HG02840 (cell line): ENCODE data around the gene ELOVL3.

ENCODE experiments used
- ATAC-seq: cut with Tn5 transposase; IDR thresholded peaks from one replicate; pipeline ENCODE4 v1.9.1; 2021; ENCODE audit warnings: mild to moderate bottlenecking, moderate library complexity, moderate number of reproducible peaks; ENCODE audit not compliant: unreplicated experiment, low FRiP score

ELOVL3 gene

DNA sequence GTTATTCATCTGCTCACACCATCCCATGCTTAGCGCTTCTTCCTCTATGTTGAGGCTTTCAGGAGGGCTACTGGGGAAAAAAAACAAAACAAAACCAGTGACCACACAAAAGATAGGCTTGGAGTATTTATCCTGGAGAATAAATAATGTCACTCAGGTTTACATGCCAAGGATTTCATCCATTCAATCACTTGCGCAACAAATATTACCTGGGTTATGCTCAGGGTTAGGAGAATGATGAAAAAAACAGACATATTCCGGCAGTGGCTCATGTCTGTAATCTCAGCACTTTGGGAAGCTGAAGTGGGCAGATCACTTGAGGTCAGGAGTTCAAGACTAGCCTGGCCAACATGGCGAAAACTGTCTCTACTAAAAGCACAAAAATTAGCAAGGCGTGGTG is 3.3 kb upstream of the ELOVL3 start:
- no peak for ATAC-seq

DNA sequence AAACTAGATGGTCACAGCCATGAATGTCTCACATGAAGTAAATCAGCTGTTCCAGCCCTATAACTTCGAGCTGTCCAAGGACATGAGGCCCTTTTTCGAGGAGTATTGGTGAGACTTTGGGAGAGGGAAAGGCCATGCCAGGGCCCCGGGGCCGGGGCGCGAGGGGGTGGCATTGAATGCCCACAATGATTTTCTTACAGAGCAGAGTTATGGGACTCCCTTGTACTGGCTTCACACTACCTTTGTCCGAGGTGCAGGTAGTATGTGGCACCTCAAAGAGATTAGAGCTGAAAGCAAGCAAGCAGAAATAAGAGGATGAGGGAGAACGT is 407 bp downstream of the ELOVL3 start:
- no peak for ATAC-seq

DNA sequence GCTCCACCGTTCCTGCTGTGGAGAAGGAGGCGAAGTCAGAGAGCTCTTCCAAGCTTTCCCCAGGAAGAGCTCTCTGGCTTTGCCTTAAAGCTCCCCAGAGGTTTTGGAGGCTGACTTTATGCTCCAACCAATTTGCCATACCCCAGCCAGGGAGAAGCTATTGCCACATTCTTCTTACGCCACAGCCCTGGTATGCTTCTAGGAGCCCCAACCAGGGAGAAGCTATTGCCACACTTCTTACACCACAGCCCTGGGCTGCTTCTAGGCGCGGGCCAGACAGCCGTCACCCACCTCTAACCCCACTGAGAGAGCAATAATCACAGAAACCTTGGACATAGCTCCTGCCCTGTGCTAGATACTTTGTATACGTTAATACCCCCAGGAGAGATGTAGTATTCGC is 951 bp downstream of the ELOVL3 start:
- ATAC-seq, result no peak

DNA sequence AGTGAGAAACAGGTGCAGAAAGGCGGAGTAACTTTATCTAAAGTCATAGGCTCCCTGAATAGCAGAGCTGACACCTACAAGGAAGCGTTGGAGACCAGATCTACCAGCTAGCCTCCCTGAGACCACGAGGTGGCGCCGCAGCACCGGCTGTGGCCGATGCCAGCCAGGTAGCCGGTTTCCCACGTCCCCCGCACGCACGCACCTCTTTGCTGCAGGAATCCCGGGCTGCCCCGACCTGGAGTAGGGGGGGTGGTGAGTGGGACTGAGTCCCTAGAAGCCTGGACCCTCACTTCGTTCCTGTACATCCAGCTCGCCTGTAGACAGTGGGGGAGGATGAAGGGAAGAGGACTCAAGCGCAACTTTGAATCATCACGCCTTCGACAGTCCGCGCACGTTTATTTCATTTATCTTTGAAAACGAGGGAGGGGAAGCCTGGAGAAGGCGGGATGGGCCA is 3.7 kb downstream of the ELOVL3 start:
- no peak for ATAC-seq

DNA sequence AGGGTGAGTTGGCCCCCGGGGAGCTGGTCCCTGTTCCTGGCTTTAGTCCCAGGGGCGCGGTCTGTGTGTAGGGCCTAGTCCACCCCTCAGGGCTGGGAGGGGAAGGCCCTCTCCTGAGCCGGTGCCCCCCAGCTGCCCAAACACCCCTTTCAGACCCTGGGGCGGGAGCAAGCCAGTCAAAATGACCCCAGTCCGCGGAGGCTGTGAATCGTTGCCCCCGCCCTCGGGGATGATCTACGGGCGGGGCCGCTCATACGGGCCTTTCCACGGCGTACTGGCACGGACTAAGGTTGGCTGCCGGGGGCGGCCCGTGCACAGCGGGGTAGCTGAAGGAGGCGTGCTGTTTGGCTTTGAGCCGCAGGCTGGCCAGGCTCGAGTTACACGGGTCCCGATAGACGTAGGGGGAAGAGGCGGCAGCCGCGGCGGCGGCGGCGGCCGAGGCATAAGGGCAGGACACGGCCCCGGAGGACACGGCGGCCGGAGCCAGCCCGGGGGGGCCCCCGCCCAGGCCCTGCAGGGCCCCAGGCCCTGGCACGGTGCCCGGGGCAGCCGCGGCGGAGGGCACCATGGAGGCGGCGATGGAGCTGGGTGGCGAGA is 4.3 kb downstream of the ELOVL3 start:
- ATAC-seq, result no peak

DNA sequence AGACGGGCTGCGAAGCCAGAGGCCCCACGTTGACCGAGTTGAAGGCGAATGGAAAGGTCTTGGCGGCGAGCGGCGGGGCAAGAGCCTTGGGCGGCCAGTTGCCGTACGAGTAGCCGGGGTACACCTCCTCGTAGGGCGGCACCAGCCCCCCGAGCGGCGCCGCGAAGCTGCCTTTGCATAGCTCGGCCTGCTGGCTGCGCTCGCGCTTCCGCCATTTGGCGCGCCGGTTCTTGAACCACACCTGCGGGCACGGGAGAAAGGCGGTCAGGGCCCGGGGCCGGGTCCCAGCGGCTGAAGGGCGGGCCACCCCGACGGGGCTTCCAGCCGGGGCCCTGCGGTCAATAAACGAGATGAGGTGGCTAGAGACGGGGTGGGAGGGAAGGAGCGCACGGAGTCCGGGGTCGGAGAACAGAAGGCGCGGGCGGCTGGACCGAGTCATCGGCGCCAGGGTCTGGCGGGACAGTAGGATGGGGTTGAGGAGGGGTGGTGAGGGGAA is 4.8 kb downstream of the ELOVL3 start:
- ATAC-seq, result no peak

DNA sequence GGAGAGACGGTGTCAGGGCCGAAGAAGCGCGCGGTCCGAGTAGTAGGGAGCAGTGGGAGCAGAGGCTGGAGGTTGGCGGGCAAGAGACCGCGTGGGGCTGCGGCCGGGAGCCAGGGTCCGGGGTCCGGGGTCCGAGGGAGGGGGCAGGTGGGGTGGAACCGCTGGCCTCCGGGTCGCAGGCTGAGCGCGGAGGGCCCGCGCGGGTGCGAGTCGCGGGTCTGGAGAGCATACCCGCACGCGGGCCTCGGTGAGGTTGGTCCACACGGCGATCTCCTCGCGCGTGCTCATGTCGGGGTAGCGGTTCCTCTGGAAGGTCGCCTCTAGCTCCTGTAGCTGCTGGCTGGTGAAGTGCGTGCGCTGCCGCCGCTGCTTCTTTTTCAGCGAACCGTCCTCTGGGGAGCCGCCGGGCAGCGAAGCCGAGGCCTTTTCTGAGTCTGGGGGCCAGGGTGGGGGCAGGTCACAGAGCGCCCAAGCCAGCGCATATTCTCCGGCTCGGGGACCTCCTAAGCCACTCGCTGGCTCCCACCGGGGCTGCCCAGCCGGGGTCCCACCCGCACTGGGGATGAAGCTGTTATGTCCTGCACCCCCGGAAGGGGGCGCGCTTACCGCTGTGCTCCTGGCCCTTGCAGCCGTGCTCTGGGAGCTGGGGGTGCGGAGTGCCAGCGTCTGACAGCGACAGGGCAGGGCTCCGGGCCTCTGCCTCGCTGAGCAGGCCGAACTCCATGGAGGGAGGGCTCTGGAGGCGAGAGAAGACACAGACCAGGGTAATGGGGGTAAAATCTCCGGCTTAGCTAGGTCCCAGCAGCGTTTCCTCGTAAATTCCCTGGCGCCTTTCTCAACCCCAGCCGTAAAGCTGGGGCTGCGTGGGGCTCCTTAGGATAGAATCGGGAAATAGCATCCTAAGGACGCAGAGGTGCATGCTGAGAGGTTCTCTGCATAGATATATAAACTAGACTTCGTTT is 5.5 kb downstream of the ELOVL3 start:
- ATAC-seq, result no peak

DNA sequence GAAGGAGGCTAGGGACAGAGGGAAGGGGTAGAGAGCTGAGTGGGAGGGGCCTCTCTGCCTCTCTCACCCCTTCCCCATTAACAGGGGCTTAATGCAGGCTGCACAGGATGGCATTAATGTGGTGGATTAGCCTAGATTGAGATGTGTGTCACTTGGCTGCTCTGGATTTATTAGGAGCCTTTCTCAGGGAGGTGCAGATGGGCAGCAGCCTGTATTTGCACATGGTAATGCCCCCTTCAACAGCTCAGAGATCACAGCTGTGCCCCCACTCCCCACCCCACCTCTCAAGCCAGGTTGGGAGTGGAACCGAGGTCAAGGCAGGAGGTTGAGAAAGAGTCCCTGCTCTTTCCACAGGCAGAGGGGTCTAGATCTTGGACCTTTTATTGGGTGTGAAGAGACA is 7.9 kb downstream of the ELOVL3 start:
- no peak for ATAC-seq

DNA sequence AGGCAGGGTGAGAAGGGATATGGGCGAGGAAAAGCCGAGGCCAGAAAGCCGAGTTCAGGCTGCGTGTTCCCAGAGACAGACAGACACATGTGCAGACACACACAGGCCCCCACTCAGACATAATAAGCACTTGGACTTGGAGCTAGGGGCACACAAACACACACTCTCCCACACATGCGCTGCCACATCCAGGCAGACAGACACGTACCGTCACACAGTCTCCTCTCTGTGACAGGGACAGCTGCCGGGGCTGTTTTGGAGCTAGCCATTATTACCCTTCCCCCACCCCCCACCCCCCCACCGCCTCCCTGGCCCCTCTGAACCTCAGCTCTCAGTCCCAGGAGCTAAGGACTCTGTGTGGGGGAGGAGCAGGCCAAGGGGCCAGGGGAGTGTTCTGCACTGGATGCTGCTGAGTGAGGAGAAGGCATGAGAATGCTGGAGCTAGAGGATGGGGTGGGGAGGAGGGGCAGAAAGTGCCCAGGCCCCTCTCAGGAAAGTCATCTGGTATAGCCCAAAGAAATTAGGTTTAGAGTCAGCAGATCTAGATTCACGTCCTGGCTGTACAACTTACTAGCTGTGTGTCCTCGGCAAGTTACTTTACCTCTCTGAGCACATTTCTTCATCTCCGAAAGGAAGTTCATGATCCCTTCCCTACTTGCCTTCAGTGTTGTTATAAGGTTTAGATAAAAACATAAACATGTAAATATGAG is 8.9 kb downstream of the ELOVL3 start:
- ATAC-seq, result no peak

DNA sequence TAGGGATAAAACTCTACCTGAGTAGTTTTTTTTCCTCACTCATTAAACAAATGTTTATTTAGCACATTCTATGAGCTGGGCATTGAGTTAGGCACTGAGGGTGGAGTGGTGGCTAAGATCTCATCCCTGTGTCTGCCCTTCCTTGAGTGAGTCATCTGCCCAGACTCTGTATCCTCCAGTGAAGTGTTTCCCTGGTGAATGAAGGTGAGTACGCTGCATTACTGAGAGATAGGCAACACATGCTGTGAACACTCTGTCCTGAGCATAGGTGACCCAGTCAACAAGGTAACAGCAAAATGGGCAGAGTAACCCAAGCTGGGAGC is 9.5 kb downstream of the ELOVL3 start:
- ATAC-seq, result no peak

DNA sequence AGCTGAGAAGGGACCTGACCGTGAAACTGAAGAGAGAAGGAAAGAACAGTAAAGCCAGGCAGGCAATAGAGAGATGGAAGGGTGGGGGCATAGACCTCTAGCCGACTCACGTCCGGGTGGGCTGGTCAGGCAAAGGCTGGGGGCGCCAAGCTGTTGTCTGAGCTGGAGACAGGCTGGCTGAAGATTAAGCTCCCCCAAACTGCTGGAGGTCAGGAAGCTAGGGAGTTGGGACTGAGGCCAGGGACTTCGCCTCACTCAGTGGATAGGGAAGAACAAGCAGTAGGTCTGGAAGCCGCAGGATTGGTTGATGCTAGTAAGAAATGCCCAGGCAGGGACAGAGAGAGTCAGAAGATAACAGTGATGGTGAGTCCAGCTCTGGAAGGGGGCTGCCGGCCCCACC is 9.9 kb downstream of the ELOVL3 start:
- ATAC-seq, result no peak

DNA sequence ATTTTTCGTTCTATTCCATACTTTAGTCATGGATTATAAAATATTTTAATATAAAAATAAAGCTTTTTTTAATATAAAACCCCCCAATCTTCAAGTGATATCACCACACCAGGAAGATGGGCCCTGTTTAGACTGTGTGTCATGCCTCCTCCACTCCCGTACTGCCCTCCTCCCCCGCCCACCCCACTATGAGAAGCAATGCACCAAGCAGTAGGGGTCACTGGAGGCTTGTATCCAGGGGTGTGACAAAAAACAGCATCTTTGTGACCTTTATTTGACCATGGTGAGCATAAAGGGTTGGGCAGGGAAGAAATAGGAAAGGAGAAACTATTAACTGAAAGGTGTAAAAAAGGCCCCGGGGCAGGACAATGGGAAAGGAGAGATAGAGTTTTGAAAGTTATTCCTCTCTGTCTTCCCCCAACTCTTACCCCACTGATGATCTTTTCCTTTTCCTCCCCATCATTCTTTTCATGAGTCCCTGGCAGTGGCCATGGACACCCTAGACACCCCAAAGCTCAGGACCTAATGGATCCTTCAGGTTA is 11.7 kb downstream of the ELOVL3 start:
- ATAC-seq, result no peak

DNA sequence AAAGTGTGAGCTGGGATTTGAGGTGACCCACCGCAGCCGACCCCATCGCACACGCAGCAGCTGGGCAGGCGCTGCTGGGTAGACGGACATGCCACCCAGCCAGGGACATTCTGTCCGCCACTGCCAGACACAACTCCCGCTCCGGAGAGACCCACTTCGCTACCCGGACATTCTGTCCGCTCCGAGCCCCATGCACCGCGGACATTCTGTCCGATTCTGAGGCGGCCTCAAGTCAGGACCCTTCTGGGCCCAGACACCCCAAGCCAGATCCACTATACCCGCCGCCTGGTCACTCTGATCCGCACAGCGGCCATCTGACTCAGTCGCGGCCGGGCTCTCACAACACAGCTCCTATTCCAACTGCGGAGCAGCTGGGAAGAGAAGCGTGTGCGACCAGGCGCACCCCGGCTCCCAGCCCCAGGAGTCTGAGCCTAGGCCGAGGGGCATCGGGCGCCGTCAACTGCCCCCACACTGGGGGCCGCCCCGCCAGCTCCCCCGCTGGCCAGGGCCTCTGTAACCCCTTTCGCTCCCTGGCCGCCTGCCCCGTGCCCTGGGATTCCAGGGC is 14.4 kb downstream of the ELOVL3 start:
- no peak for ATAC-seq

DNA sequence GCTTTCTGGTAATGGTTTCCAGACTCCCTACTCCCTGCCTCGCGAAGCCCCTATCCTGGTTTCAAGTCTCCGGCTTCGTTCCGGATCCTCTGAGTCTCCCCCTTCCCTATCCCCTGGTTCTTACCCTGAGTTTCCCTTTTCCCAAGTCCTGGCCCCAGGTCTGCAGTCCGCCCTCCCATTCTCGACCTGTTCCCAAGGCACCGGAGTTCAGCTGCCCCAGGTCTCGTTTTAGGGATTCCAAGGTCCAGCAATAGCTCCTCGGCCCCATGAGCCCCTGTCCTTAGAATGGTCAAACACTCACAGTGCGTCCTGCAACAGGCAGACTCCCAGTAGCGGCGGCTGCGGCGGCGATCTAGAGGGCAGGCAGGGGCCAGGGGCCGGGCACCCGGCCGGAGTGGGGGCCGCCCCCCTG is 14.9 kb downstream of the ELOVL3 start:
- ATAC-seq, result no peak

DNA sequence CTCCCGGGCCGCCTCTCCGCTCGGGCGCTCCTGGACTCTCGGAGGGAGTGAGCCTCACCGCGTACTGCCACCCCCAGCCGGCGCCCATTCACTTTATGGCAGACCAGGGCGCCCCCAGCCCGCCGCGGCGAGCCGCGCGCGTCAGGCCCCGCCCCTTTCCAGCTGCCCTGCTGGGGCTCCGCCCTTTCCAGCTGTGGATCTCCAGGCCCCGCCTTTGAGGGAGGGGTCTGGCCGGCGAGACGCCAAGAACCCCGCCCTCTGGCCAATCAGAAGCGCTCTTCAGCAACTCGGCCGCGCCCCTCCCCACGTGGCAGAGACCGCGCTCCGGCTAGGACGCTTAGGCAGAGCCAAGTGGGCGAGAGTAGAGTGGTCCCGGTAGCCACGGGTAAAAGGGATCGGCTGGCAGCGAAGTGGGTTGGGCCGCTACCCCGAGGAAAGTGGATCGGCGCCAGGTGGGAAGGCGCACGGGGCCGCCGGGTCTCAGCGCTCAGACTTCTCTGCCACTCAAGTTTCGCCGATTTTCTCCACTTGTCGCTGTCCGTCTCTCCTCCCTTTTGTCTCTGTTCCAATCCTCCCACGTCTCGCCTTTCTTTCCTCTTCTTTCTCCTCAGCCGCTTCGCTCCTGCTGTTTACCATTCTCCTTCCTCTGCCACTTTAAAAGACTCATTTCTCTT is 15.5 kb downstream of the ELOVL3 start, which contains the start of gene PITX3:
Gene PITX3, minus strand, starts transcription at position 69 of the 674 bp plus-strand sequence. CDS start 9,432 bp downstream, outside the sequence.
- no peak for ATAC-seq

DNA sequence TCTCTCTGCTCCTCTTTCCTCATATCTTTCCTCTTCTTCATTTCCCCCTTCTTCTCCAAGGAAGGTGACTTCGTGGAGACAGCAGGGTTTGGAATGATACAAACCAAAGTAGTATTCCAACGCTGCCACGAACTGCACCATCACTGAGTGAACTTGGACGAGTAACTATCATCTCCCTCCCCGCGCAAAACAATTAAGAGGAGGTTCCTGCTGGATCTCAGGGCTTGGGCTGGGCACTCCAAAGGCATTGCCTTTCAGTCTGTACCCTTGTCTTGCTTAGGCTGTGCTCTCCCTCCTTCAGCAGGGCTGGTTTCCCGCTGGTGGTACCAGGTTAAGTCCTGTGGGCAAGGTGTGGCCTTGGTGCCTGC is 16.0 kb downstream of the ELOVL3 start:
- no peak for ATAC-seq

DNA sequence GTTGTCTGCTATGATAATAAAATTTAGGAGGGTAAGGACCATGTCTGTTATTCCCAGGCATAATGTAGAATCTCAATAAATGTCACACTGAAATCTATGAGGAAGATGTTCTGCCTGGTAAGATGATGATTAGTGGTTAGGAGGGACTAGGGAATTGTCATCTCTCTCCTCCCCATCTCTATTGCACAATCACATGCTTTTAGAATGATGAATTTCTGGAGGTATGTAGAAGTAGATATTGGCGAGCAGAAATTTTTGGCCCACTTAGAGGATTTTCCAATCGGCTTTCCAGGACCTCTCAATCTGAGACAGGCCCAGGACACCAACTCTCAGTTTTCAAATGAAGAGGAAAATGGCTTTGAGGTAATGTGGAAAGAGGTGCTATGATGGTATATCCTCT is 17.2 kb downstream of the ELOVL3 start:
- no peak for ATAC-seq

DNA sequence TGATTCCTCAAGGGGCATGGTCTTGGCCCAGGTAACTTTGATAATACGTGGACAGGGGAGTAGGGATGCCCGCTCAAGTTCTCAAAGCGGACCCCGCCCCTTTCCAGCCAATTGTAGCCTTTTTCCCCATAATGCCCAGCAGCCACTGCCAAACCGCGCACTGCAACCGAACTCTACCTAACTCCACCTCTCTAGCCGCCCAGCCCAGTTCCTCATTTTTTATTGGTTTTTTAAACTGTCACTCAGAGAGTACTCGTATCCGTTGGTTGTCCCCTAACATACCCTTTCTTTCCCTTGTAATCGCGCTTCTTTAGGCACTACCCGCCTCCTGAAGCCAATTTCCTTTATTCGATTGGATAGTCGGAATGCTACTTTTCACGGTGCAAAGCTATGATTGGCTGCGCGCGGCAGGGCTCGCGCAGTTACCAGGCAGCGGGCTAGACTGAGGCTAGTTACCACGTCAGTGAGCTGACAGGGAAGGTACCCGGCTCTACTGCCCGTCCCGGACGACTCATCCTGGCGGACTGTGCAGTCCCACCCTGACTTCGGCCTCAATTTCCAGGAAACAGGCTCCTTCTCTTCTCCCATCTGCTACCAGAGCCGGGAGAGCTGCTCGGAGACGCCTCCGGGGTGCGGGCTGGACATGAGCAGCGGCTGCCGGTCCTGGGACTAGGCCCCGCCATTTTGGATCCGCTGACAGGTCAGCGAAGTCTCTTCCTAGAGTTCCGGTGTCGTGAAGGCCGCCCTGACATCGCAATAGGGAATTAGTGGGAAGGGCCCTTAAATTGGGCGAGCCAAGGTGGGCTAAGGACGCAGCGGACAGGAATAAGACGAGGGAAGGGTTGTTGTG is 19.2 kb downstream of the ELOVL3 start, which contains the start of gene GBF1:
Gene GBF1, plus strand, starts transcription at position 451 of the 850 bp plus-strand sequence. CDS start 13,407 bp downstream, outside the sequence.
- peak; percentile 94 for ATAC-seq

DNA sequence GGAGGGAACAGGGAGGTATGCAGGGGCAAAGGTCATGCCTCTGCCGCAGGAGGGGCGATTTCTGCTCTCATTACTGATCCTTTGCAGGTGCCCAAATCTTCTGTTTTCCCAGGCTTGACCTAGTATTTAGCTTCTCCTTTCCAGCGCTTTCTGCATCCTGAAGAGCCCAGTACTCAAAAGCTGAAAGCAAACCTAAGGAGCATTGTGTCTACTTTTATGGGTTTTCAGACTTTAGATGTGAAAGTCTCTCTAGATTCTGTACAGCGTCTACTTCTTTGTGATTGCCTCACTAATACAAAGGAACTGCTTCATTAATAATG is 19.8 kb downstream of the ELOVL3 start:
- ATAC-seq, result no peak
